Muscle of back (tissue), 13 donors: ENCODE measurements around the gene DBH. TPM values are rescaled to one million over a fixed set of nuclear protein-coding genes. Genes with fewer than 3 reads are reported as not detected.

Source experiments
- DNase-seq, 3 donors: peaks; one replicate each; pipeline versions ENCODE4 v3.0.0 to v3.0.0-alpha.2; 2013
- long read RNA-seq, 9 donors: transcript quantifications; one replicate each; lab custom pipeline, GENCODE V29; 2026
- polyA plus RNA-seq, 10 donors: library from polyadenylated mRNA; unstranded; fragments of 120-200 nt; gene quantifications; one replicate each; pipeline ENCODE4 v1.2.1, GENCODE V29; 2013; ENCODE audit not compliant: insufficient read length in 10 of 10

DBH gene
- polyA plus RNA-seq, result under 1 TPM; 0.42 to 0.96 (median 0.63) TPM
- long read RNA-seq, donor 1, result 0 reads
- long read RNA-seq, donor 2, result 0 reads
- long read RNA-seq, donor 3, result 0 reads
- long read RNA-seq, donor 4, result 0 reads
- long read RNA-seq, donor 5, result 0 reads
- long read RNA-seq, donor 6, result 0 reads
- long read RNA-seq, donor 7, result 0 reads
- long read RNA-seq, donor 8, result 0 reads
- long read RNA-seq, donor 9, result 0 reads

- DNase-seq, result no peak
Observed at GRCh38 chr9:133635533-133636531, at the start of gene DBH. Gene DBH, plus strand, starts transcription at chr9:133636363. Its CDS starts 9 bp downstream, at chr9:133636372.

GRCh38 chr9:133587051-133587450 lies 49.1 kb upstream of the DBH start:
- no peak for DNase-seq

- no peak for DNase-seq
Observed at GRCh38 chr9:133587466-133587865, 48.7 kb upstream of the DBH start.

GRCh38 chr9:133589454-133590227 lies 46.5 kb upstream of the DBH start:
- DNase-seq, result no peak

GRCh38 chr9:133590231-133590855 lies 45.8 kb upstream of the DBH start:
- no peak for DNase-seq

GRCh38 chr9:133591116-133591910 lies 44.9 kb upstream of the DBH start:
- DNase-seq, result no peak

- DNase-seq, result no peak
Observed at GRCh38 chr9:133591985-133592384, 44.2 kb upstream of the DBH start.

GRCh38 chr9:133592731-133593409 lies 43.3 kb upstream of the DBH start:
- DNase-seq, result no peak

GRCh38 chr9:133593587-133594253 lies 42.4 kb upstream of the DBH start:
- DNase-seq, result no peak

GRCh38 chr9:133594310-133594709 lies 41.9 kb upstream of the DBH start:
- no peak for DNase-seq

GRCh38 chr9:133595910-133596309 lies 40.3 kb upstream of the DBH start:
- DNase-seq, result no peak

- DNase-seq, result no peak
Observed at GRCh38 chr9:133597316-133597957, 38.7 kb upstream of the DBH start.

GRCh38 chr9:133598978-133599377 lies 37.2 kb upstream of the DBH start:
- no peak for DNase-seq

GRCh38 chr9:133599470-133600173 lies 36.5 kb upstream of the DBH start:
- DNase-seq, result no peak

- DNase-seq, result no peak
Observed at GRCh38 chr9:133600739-133601138, 35.4 kb upstream of the DBH start.

- DNase-seq, result no peak
Observed at GRCh38 chr9:133601746-133602145, 34.4 kb upstream of the DBH start.

- no peak for DNase-seq
Observed at GRCh38 chr9:133602277-133602676, 33.9 kb upstream of the DBH start.

- no peak for DNase-seq
Observed at GRCh38 chr9:133603135-133603927, 32.8 kb upstream of the DBH start.
